Lung (tissue), 12 donors: ENCODE data around the gene KCNQ1OT1. TPM values are rescaled to one million over a fixed set of nuclear protein-coding genes. Genes with fewer than 3 reads are reported as not detected.

Experiments
- ATAC-seq: fragments of 200-7000 bp; cut with Tn5 transposase; one replicate; pipeline ENCODE4 v1.9.1; 2020; ENCODE audit warnings: moderate number of reproducible peaks; ENCODE audit not compliant: insufficient read depth, low FRiP score
- DNase-seq, 3 donors: peaks; one replicate each; pipeline ENCODE4 v3.0.0-alpha.2; 2013 to 2017
- H3K27ac ChIP-seq, 2 donors: one replicate each; pipeline ENCODE4 v1.5.1; 2013; ENCODE audit warnings: mild to moderate bottlenecking in 2 of 2, moderate library complexity in 2 of 2, control low read depth in 1 of 2, inconsistent platforms in 1 of 2, low read depth in 1 of 2, low read length in 1 of 2
- H3K27me3 ChIP-seq, 3 donors: one replicate each; pipeline ENCODE4 v1.5.1; 2013; ENCODE audit warnings: low read length in 2 of 3; ENCODE audit not compliant: control insufficient read depth in 3 of 3, insufficient read depth in 3 of 3
- H3K36me3 ChIP-seq, 4 donors: one replicate each; pipeline ENCODE4 v1.5.1; 2013; ENCODE audit warnings: low read length in 4 of 4, mild to moderate bottlenecking in 1 of 4, moderate library complexity in 1 of 4; ENCODE audit not compliant: control insufficient read depth in 4 of 4, insufficient read depth in 4 of 4
- H3K4me1 ChIP-seq, 5 donors: one replicate each; pipeline ENCODE4 v1.5.1; 2013; ENCODE audit warnings: low read length in 5 of 5, mild to moderate bottlenecking in 2 of 5, moderate library complexity in 1 of 5; ENCODE audit not compliant: control insufficient read depth in 5 of 5, insufficient read depth in 5 of 5
- H3K4me3 ChIP-seq: one replicate; pipeline ENCODE4 v1.5.1; 2013; ENCODE audit warnings: mild to moderate bottlenecking, control low read depth, moderate library complexity
- H3K9ac ChIP-seq, 2 donors: one replicate each; pipeline ENCODE4 v1.5.1; 2013; ENCODE audit warnings: low read length in 2 of 2, control low read depth in 1 of 2; ENCODE audit not compliant: insufficient read depth in 1 of 2
- H3K9me3 ChIP-seq, 4 donors: one replicate each; pipeline ENCODE4 v1.5.1; 2013; ENCODE audit warnings: low read length in 3 of 4, mild to moderate bottlenecking in 1 of 4, moderate library complexity in 1 of 4; ENCODE audit not compliant: control insufficient read depth in 4 of 4, insufficient read depth in 3 of 4
- WGBS, 2 donors: extraction: QIAGEN DNeasy Blood & Tissue Kit; methylation state at CpG; one replicate each; pipeline ENCODE4 v1.1.7; 2013; 5-methylcytosine and 5-hydroxymethylcytosine counted together
- polyA plus RNA-seq, 2 donors: library from polyadenylated mRNA; stranded (reverse); fragments of 200-250 nt; gene quantifications; one replicate each; pipeline ENCODE4 v1.2.1, GENCODE V29; 2013
- total RNA-seq, 2 donors: library from RNA; depleted of rRNA in 1 of 2; stranded (reverse); fragments of >200 nt in 1 of 2; gene quantifications; one replicate each; pipeline ENCODE4 v1.2.1, GENCODE V29; 2014 to 2021
- TF ChIP-seq, protein P1 (sequence below): IDR thresholded peaks from 2 replicates; pipeline ENCODE4 v1.5.1; 2012; ENCODE audit warnings: mild to moderate bottlenecking; ENCODE audit errors: control extremely low read depth, extremely low read depth
- donor health status: control.
- donor health status: control.
- donor health status: Bipolar disorder and iron deficiency.
- donor health status: healthy.
- donor health status: DM: yes; HTN: yes; CAD: no.

Gene KCNQ1OT1
- total and polyA plus RNA-seq, 4 donors: 0.02 to 14.5 (median 1.7) TPM

DNA sequence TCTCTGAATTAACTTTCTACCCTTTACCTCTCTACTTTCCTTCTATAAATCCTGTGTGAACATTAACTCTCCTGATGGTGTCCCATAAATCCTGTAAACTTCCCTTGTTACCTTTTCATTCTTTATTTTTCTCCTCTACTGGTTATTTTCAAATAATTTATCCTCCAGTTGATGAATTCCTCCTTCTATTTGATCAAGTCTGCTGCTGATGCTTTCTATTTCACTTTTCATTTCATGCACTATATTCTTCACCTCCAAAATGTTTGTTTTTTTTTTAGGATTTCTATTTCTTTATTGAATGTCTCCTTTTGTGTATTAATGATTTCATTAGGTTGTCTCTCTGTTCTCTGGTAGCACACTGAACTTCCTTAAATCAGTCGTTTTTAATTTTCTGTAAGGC lies 68.6 kb downstream of the KCNQ1OT1 start:
- no peaks in the 10 kb centered on the region for H3K36me3 ChIP-seq
- H3K9me3 ChIP-seq: peaks cover 5 to 17% (median 5%) of the 10 kb centered on the region in 4 donors
- TF ChIP-seq, protein P1, sequence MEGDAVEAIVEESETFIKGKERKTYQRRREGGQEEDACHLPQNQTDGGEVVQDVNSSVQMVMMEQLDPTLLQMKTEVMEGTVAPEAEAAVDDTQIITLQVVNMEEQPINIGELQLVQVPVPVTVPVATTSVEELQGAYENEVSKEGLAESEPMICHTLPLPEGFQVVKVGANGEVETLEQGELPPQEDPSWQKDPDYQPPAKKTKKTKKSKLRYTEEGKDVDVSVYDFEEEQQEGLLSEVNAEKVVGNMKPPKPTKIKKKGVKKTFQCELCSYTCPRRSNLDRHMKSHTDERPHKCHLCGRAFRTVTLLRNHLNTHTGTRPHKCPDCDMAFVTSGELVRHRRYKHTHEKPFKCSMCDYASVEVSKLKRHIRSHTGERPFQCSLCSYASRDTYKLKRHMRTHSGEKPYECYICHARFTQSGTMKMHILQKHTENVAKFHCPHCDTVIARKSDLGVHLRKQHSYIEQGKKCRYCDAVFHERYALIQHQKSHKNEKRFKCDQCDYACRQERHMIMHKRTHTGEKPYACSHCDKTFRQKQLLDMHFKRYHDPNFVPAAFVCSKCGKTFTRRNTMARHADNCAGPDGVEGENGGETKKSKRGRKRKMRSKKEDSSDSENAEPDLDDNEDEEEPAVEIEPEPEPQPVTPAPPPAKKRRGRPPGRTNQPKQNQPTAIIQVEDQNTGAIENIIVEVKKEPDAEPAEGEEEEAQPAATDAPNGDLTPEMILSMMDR: no peak
- no peak for ATAC-seq
- H3K27me3 ChIP-seq: no peaks in the 10 kb centered on the region
- no peak for DNase-seq
- H3K4me3 ChIP-seq: no peak overlapping the region
- no peak overlapping the region for H3K27ac ChIP-seq
- no peaks in the 10 kb centered on the region for H3K4me1 ChIP-seq
- no peak overlapping the region for H3K9ac ChIP-seq
- 65 to 73% methylated on average over 1 of the region's 1 CpG for whole genome bisulfite sequencing, 2 donors

DNA sequence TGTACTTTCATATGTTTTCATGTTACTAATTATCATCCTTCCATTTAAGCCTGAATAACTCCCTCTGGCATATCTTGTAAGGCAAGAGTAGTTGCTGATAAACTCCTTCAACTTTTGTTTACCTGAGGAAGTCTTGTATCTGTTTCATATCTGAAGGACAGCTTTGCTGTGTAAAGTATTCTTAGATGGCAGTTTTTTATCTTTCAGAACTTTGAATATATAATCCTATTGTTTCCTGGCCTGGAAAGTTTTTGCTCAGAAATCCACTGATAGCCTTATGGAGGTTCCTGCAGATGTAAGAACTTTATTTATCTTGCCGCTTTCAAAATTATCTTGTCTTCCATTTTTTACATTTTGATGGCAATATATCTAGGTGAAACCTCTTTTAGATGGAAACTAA lies 69.1 kb downstream of the KCNQ1OT1 start:
- Histone ChIP-seq H3K27ac (no peak overlapping the region), H3K9ac (no peak overlapping the region), H3K9me3 (peaks cover 5 to 18% (median 5%) of the 10 kb centered on the region in 4 donors), H3K36me3 (no peaks in the 10 kb centered on the region), H3K4me1 (no peaks in the 10 kb centered on the region), H3K4me3 (no peak overlapping the region), H3K27me3 (no peaks in the 10 kb centered on the region)
- ATAC-seq (no peak), DNase-seq (no peak)
- WGBS, 2 donors: 96 to 97% methylated on average over 1 of the region's 1 CpG
- TF ChIP-seq, protein P1: no peak

DNA sequence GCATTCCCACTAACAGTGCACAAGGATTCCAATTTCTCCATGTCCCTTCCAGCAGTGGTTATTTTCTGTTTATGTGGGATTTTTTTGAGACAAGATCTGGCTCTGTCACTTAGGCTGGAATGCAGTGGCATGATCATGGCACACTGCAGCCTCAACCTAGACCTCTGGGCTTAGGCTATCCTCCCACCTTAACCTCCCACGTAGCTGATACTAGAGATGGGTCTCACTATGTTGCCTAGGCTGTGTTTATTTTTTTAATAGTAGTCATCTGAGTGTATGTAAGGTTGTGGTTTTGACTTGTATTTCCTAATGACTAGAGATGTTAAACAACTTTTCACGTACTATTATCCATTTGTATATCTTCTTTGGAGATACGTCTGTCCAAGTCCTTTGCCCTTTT lies 74.6 kb downstream of the KCNQ1OT1 start:
- Histone ChIP-seq H3K27me3 (no peaks in the 10 kb centered on the region), H3K36me3 (no peaks in the 10 kb centered on the region), H3K4me3 (no peak overlapping the region), H3K27ac (no peak overlapping the region), H3K9me3 (peaks cover 0 to 15% (median 1%) of the 10 kb centered on the region in 4 donors), H3K4me1 (no peaks in the 10 kb centered on the region), H3K9ac (no peak overlapping the region)
- DNase-seq (no peak), ATAC-seq (no peak)
- 59 to 61% methylated on average over 3 of the region's 3 CpGs for WGBS, 2 donors
- TF ChIP-seq, protein P1: no peak

DNA sequence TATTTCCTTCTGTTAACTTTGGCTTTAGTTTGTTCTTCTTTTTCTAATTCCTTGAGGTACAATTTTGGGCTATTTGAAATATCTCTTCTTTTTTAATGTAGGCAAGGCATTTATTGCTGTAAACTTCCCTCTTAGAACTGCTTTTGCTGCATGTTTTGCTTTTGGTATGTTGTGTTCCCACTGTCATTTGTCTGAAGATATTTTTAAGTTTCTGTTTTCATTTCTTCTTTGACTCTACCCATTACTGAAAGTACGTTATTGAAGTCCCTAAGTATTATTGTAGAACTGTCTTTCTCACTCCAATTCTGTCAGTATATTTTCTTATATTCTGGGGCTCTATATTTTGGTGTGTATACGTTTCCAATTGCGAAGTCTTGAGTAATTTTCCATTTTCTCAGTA lies 77.9 kb downstream of the KCNQ1OT1 start:
- TF ChIP-seq, protein P1: no peak
- Histone ChIP-seq H3K27ac (no peak overlapping the region), H3K4me1 (no peaks in the 10 kb centered on the region), H3K4me3 (no peak overlapping the region), H3K36me3 (no peaks in the 10 kb centered on the region), H3K9ac (no peak overlapping the region), H3K27me3 (no peaks in the 10 kb centered on the region), H3K9me3 (peaks cover 0 to 8% (median 0%) of the 10 kb centered on the region in 4 donors)
- no peak for ATAC-seq
- no peak for DNase-seq
- 31% methylated on average over 3 of the region's 3 CpGs for WGBS, 2 donors
